IMR-90 (cell line): Measurements from ENCODE around the gene TCF4. TPM values are rescaled to one million over a fixed set of nuclear protein-coding genes. Genes with fewer than 3 reads are reported as not detected.

Experiments
- ATAC-seq: fragments of 200-7000 bp; cut with Tn5 transposase; 2 replicates; pipeline ENCODE4 v1.9.1; 2020; ENCODE audit warnings: low read depth, mild to moderate bottlenecking, moderate library complexity
- BruUV-seq: library from RNA; stranded (reverse); fragments of 400-500 nt; replicated peaks from 2 replicates; lab custom pipeline; 2021; lab: Mats Ljungman, UMichigan
- CTCF ChIA-PET: fragments of 300-600 bp; formaldehyde crosslinking; extraction: SDS; loops from one replicate; lab custom pipeline; 2021; ENCODE audit warnings: antibody characterized with exemption; lab: Yijun Ruan, JAX
- POLR2A ChIA-PET: fragments of 300-600 bp; sonication (Branson Sonifier 250); formaldehyde crosslinking; loops from one replicate; lab custom pipeline; 2022; ENCODE audit warnings: antibody characterized with exemption; ENCODE audit not compliant: unreplicated experiment; lab: Charles Lee
- DNase-seq: peaks from one replicate; pipeline ENCODE4 v3.0.0; 2013
- H2AFZ ChIP-seq: replicated peaks from 2 replicates; pipeline ENCODE3; 2013; ENCODE audit warnings: low read length, mild to moderate bottlenecking; ENCODE audit not compliant: poor library complexity
- H2AK5ac ChIP-seq: 2 replicates; pipeline ENCODE4 v1.6.1; 2013; ENCODE audit warnings: low read depth, low read length, inconsistent platforms
- H2AK9ac ChIP-seq: replicated peaks from 2 replicates; pipeline ENCODE3; 2013; ENCODE audit warnings: mild to moderate bottlenecking, low read depth, low read length, moderate library complexity; ENCODE audit not compliant: poor library complexity
- H2BK120ac ChIP-seq: 2 replicates; pipeline ENCODE4 v1.6.1; 2013; ENCODE audit warnings: low read depth, low read length, inconsistent platforms
- H2BK15ac ChIP-seq: 3 replicates; pipeline ENCODE4 v1.6.1; 2013; ENCODE audit warnings: low read depth, low read length, inconsistent platforms
- H2BK20ac ChIP-seq: 2 replicates; pipeline ENCODE4 v1.6.1; 2013; ENCODE audit warnings: low read depth, mild to moderate bottlenecking, inconsistent platforms, low read length, moderate library complexity
- H2BK5ac ChIP-seq: 2 replicates; pipeline ENCODE4 v1.6.1; 2013; ENCODE audit warnings: mild to moderate bottlenecking, low read depth, low read length, inconsistent platforms; ENCODE audit not compliant: poor library complexity, severe bottlenecking
- H3K14ac ChIP-seq: replicated peaks from 2 replicates; pipeline ENCODE4 v1.6.1; 2013; ENCODE audit warnings: low read depth, low read length, inconsistent platforms
- H3K18ac ChIP-seq: 2 replicates; pipeline ENCODE4 v1.6.1; 2013; ENCODE audit warnings: low read depth, low read length, control low read depth
- H3K23ac ChIP-seq: 2 replicates; pipeline ENCODE4 v1.6.1; 2013; ENCODE audit warnings: low read depth, low read length, inconsistent platforms
- H3K27ac ChIP-seq: 2 replicates; pipeline ENCODE4 v1.5.1; 2013; ENCODE audit warnings: mild to moderate bottlenecking, control low read depth, low read length; ENCODE audit not compliant: insufficient read depth
- H3K27me3 ChIP-seq: 2 replicates; pipeline ENCODE4 v1.6.1; 2013; ENCODE audit warnings: low read length; ENCODE audit not compliant: control insufficient read depth, insufficient read depth
- H3K36me3 ChIP-seq: 2 replicates; pipeline ENCODE4 v1.6.1; 2013; ENCODE audit warnings: low read length, mixed read lengths; ENCODE audit not compliant: control insufficient read depth, insufficient read depth
- H3K4ac ChIP-seq: 2 replicates; pipeline ENCODE4 v1.6.1; 2013; ENCODE audit warnings: low read depth, low read length, inconsistent platforms
- H3K4me1 ChIP-seq: 2 replicates; pipeline ENCODE4 v1.6.1; 2013; ENCODE audit warnings: low read length, mixed read lengths; ENCODE audit not compliant: control insufficient read depth, insufficient read depth
- H3K4me2 ChIP-seq: 2 replicates; pipeline ENCODE4 v1.6.1; 2013; ENCODE audit warnings: low read depth, mild to moderate bottlenecking, control low read depth, low read length, moderate library complexity
- H3K4me3 ChIP-seq: 2 replicates; pipeline ENCODE4 v1.5.1; 2013; ENCODE audit warnings: low read depth, mild to moderate bottlenecking, control low read depth, low read length, moderate library complexity; ENCODE audit not compliant: insufficient read depth
- H3K56ac ChIP-seq: 2 replicates; pipeline ENCODE4 v1.6.1; 2013; ENCODE audit warnings: low read length, inconsistent platforms; ENCODE audit not compliant: insufficient read depth; ENCODE audit errors: extremely low read depth
- H3K79me1 ChIP-seq, 2 experiments: 2 replicates each; pipeline ENCODE4 v1.6.1; 2013; ENCODE audit warnings: low read length in 2 of 2, inconsistent platforms in 1 of 2, low read depth in 1 of 2
- H3K9ac ChIP-seq: 2 replicates; pipeline ENCODE4 v1.6.1; 2013; ENCODE audit warnings: low read depth, low read length, control low read depth
- H3K9me1 ChIP-seq: 2 replicates; pipeline ENCODE4 v1.6.1; 2013; ENCODE audit warnings: low read length, inconsistent platforms; ENCODE audit not compliant: insufficient read depth
- H3K9me3 ChIP-seq: 2 replicates; pipeline ENCODE4 v1.6.1; 2013; ENCODE audit warnings: low read length; ENCODE audit not compliant: control insufficient read depth, insufficient read depth
- H4K20me1 ChIP-seq: 2 replicates; pipeline ENCODE4 v1.6.1; 2013; ENCODE audit warnings: low read length, inconsistent platforms; ENCODE audit not compliant: insufficient read depth
- H4K5ac ChIP-seq: 2 replicates; pipeline ENCODE4 v1.6.1; 2013; ENCODE audit warnings: mild to moderate bottlenecking, low read depth, low read length, control low read depth
- H4K8ac ChIP-seq, 2 experiments: 2 replicates each; pipeline ENCODE4 v1.6.1; 2013; ENCODE audit warnings: low read depth in 2 of 2, low read length in 2 of 2, control low read depth in 1 of 2, inconsistent platforms in 1 of 2
- H4K91ac ChIP-seq: 2 replicates; pipeline ENCODE4 v1.6.1; 2013; ENCODE audit warnings: low read depth, low read length, inconsistent platforms; ENCODE audit not compliant: insufficient read depth
- BHLHE40 ChIP-seq: fragments of 150-350 bp; IDR thresholded peaks from 2 replicates; pipeline ENCODE4 v1.6.1; 2016; ENCODE audit warnings: mild to moderate bottlenecking, low read depth, low read length
- CEBPB ChIP-seq: IDR thresholded peaks from 2 replicates; pipeline ENCODE4 v1.6.1; 2012; ENCODE audit warnings: low read depth, low read length, improper control_type of control experiment
- CHD1 ChIP-seq: IDR thresholded peaks from 2 replicates; pipeline ENCODE4 v1.6.1; 2012; ENCODE audit warnings: low read depth, low read length, improper control_type of control experiment
- CTCF ChIP-seq: conservative IDR thresholded peaks from 2 replicates; pipeline ENCODE4 v1.5.1; 2012; ENCODE audit warnings: mild to moderate bottlenecking, low read depth, low read length, improper control_type of control experiment
- ELK1 ChIP-seq: fragments of 150-350 bp; IDR thresholded peaks from 2 replicates; pipeline ENCODE4 v1.6.1; 2016; ENCODE audit warnings: low read depth, mild to moderate bottlenecking, low read length, moderate library complexity, borderline replicate concordance
- FOS ChIP-seq: fragments of 150-350 bp; IDR thresholded peaks from 2 replicates; pipeline ENCODE4 v1.6.1; 2016; ENCODE audit warnings: low read depth, low read length
- MAFK ChIP-seq: IDR thresholded peaks from 2 replicates; pipeline ENCODE4 v1.6.1; 2012; ENCODE audit warnings: low read depth, low read length, improper control_type of control experiment
- MAZ ChIP-seq: IDR thresholded peaks from 2 replicates; pipeline ENCODE4 v1.6.1; 2012; ENCODE audit warnings: low read depth, mild to moderate bottlenecking, low read length, improper control_type of control experiment, moderate library complexity, borderline replicate concordance
- MXI1 ChIP-seq: IDR thresholded peaks from 2 replicates; pipeline ENCODE4 v1.6.1; 2012; ENCODE audit warnings: low read depth, mild to moderate bottlenecking, low read length, moderate library complexity, borderline replicate concordance
- NFE2L2 ChIP-seq: fragments of 150-350 bp; IDR thresholded peaks from 2 replicates; pipeline ENCODE4 v1.6.1; 2016; ENCODE audit warnings: low read depth, mild to moderate bottlenecking, low read length
- POLR2A ChIP-seq: IDR thresholded peaks from 2 replicates; pipeline ENCODE4 v1.6.1; 2012; ENCODE audit warnings: mild to moderate bottlenecking, low read depth, low read length
- RAD21 ChIP-seq: IDR thresholded peaks from 2 replicates; pipeline ENCODE4 v1.6.1; 2012; ENCODE audit warnings: low read length, improper control_type of control experiment
- RCOR1 ChIP-seq: IDR thresholded peaks from 2 replicates; pipeline ENCODE4 v1.6.1; 2012; ENCODE audit warnings: mild to moderate bottlenecking, low read length, improper control_type of control experiment; ENCODE audit not compliant: insufficient replicate concordance
- RFX5 ChIP-seq: IDR thresholded peaks from 2 replicates; pipeline ENCODE4 v1.8.0; 2012; ENCODE audit warnings: low read depth, mild to moderate bottlenecking, low read length, moderate library complexity
- SMC3 ChIP-seq: fragments of 150-350 bp; IDR thresholded peaks from 2 replicates; pipeline ENCODE4 v1.6.1; 2016; ENCODE audit warnings: low read depth, mild to moderate bottlenecking, antibody characterized with exemption, low read length, moderate library complexity
- USF2 ChIP-seq: fragments of 150-350 bp; IDR thresholded peaks from 2 replicates; pipeline ENCODE4 v1.6.1; 2017; ENCODE audit warnings: mild to moderate bottlenecking, antibody characterized with exemption, low read length, low read depth
- WGBS, 2 experiments: methylation state at CpG; one replicate each; pipeline versions ENCODE4 v1.1.5 to v1.1.7; 2013; ENCODE audit warnings: missing lambda C conversion rate in 2 of 2; ENCODE audit not compliant: insufficient read length in 1 of 2; ENCODE audit errors: extremely low coverage in 2 of 2; 5-methylcytosine and 5-hydroxymethylcytosine counted together
- dilution Hi-C: fragments of 300-500 bp; cut with HindIII; formaldehyde crosslinking; loops from one replicate; pipeline ENCODE4 v1.14.3; 2018; ENCODE audit warnings: low sequenced_read_pairs; ENCODE audit not compliant: unreplicated experiment
- in situ Hi-C: fragments of 300-500 bp; cut with MboI; formaldehyde crosslinking; loops from 3 replicates; pipeline ENCODE4 v1.14.3; 2019; ENCODE audit warnings: low sequenced_read_pairs, inconsistent platforms, mixed read lengths
- intact Hi-C: fragments of 100-400 bp; cut with micrococcal nuclease; formaldehyde crosslinking; loops from 2 replicates; pipeline ENCODE4 v1.10.0; 2022
- polyA plus RNA-seq, 3 experiments: library from polyadenylated mRNA; depleted of rRNA; stranded (reverse); fragments of >200 nt; gene quantifications; 2 replicates each; pipeline ENCODE4 v1.2.3, GENCODE V29; 2012; ENCODE audit warnings: low replicate concordance in 1 of 3
- total RNA-seq: library from RNA; depleted of rRNA; stranded (reverse); fragments of >200 nt; gene quantifications from 2 replicates; pipeline ENCODE4 v1.2.3, GENCODE V29; 2012

TCF4 gene
- total and polyA plus RNA-seq, 2 of the 4 experiments (the other 2 are of a cell fraction) = 30.0 to 87.1 TPM

- POLR2A ChIA-PET = no interaction called here
- Histone ChIP-seq H2BK20ac (no peak overlapping the region), H4K8ac (no peak overlapping the region), H3K4me3 (no peak overlapping the region), H3K9me3 (no peaks in the 10 kb centered on the region), H4K91ac (no peak overlapping the region), H2AK5ac (no peak overlapping the region), H3K4me1 (no peaks in the 10 kb centered on the region), H3K56ac (no peak overlapping the region), H3K4me2 (no peak overlapping the region), H4K20me1 (no peaks in the 10 kb centered on the region; the same call in 1 of the 2 replicates), H3K9me1 (peaks cover 3% of the 10 kb centered on the region), H2AK9ac (no peak overlapping the region), H3K14ac (no peak overlapping the region), H3K27me3 (no peaks in the 10 kb centered on the region), H3K9ac (no peak overlapping the region), H2BK5ac (no peak overlapping the region), H3K36me3 (no peaks in the 10 kb centered on the region), H3K4ac (no peak overlapping the region), H3K23ac (no peak overlapping the region), H3K18ac (no peak overlapping the region), H2BK120ac (no peak overlapping the region), H3K79me1 (peaks cover 28 to 57% of the 10 kb centered on the region in 2 experiments), H4K5ac (no peak overlapping the region), H2BK15ac (no peak overlapping the region), H2AFZ (no peak overlapping the region), H3K27ac (no peak overlapping the region)
- in situ Hi-C loops (no loop called here), intact Hi-C loops (no loop called here), dilution Hi-C loops (no loop called here)
- TF ChIP-seq BHLHE40 (no peak), RFX5 (no peak), CEBPB (no peak), NFE2L2 (no peak), CHD1 (no peak), MAZ (no peak), CTCF (no peak), SMC3 (no peak), USF2 (no peak), RCOR1 (no peak), MAFK (no peak), MXI1 (no peak), RAD21 (no peak), ELK1 (no peak), POLR2A (no peak), FOS (no peak)
- no CpG with 5 or more reads among the region's 3 CpGs for WGBS, 2 experiments
- ATAC-seq (no peak), DNase-seq (no peak)
- no TSS peak for BruUV-seq
- CTCF ChIA-PET = no interaction called here
Measured at GRCh38 chr18:55362303-55362702, 225.7 kb downstream of the TCF4 start.
